GM23248 (cell line): ENCODE results near the gene VPS13D.
"Not testable (repeated sequence)": the region's sequence is repeated elsewhere in the genome, so short reads cannot be mapped to it uniquely, and the experiment has no call there.

Experiments
- EZH2 ChIP-seq: fragments of 200-600 bp; sonication (generic); IDR thresholded peaks from 2 replicates; pipeline ENCODE4 v1.6.1; 2018; ENCODE audit warnings: antibody characterized with exemption, mild to moderate bottlenecking; ENCODE audit not compliant: insufficient read depth, poor library complexity, severe bottlenecking
- EZH2phosphoT487 ChIP-seq: fragments of 200-600 bp; sonication (generic); IDR thresholded peaks from 2 replicates; pipeline ENCODE4 v1.6.1; 2018; ENCODE audit warnings: antibody characterized with exemption, moderate library complexity, mild to moderate bottlenecking, low read depth; ENCODE audit not compliant: insufficient read depth

DNA sequence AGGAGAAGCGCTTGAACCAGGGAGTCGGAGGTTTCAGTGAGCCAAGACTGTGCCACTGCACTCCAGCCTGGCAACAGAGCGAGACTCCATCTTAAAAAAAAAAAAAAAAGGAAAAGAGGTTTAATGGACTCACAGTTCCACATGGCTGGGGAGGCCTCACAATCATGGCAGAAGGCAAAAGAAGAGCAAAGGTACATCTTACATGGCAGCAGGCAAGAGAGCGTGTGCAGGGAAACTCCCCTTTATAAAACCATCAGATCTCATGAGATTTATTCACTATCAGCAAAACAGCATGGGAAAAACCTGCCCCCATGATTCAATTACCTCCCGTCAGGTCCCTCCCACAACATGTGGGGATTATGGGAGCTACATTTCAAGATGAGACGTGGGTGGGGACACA is 5.7 kb upstream of the VPS13D start:
- not testable (repeated sequence) for TF ChIP-seq EZH2phosphoT487, EZH2
